ENCODE measurements around the gene RASIP1. TPM values are rescaled to one million over a fixed set of nuclear protein-coding genes. Genes with fewer than 3 reads are reported as not detected.
"Not testable (repeated sequence)": the region's sequence is repeated elsewhere in the genome, so short reads cannot be mapped to it uniquely, and the experiment has no call there.

Gene RASIP1
- total and polyA plus RNA-seq, 2 of the 8 experiments (the other 6 are each of a cell fraction or from before 2014, with no cell fraction given) = 9.3 to 11.4 TPM

DNA sequence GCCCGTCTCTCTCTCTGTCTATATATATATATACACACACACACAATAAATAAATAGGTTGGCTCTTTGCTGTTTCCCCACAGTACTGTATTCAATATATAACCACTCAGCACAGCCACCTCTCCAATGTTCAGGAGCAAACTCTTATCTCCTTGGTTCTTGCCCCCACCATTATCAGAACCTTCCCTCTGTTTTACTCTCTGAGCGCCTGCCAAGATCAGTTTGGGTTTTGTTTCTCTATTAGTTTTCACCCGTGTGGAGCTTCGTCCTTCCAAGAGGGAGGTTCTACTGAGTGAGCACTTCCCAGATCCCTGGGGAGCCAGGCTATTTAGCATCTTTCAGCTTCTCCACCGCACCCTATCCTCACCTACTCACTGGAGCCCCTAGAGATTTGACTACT is 25.4 kb upstream of the RASIP1 start:
- H2BK20ac ChIP-seq (ENCODE audit: low read length); H3K9me3 ChIP-seq (ENCODE audit: insufficient read depth in 2 of 2, low read depth in 1 of 2, low read length in 1 of 2); H3K4me1 ChIP-seq (replicated peaks in 1 of 4; ENCODE audit: control insufficient read depth in 3 of 4, insufficient read depth in 4 of 4, low read length in 3 of 4); H2AK5ac ChIP-seq (ENCODE audit: low read depth, low read length); H3K23ac ChIP-seq (ENCODE audit: insufficient read length); H3K23me2 ChIP-seq (ENCODE audit: low read depth, low read length); H3K14ac ChIP-seq (ENCODE audit: insufficient read length); H3K4me2 ChIP-seq (ENCODE audit: insufficient read depth in 1 of 2, low read depth in 2 of 2, low read length in 2 of 2); H2AFZ ChIP-seq (ENCODE audit: low read length); H3K27ac ChIP-seq (ENCODE audit: low read depth, low read length); H2BK5ac ChIP-seq (ENCODE audit: low read depth, low read length); H3K18ac ChIP-seq (ENCODE audit: extremely low read depth, low read length); H2BK120ac ChIP-seq (replicated peaks; ENCODE audit: low read depth, low read length); H4K8ac ChIP-seq (ENCODE audit: extremely low read depth, insufficient read depth, low read length); H3K27me3 ChIP-seq (replicated peaks in 1 of 4; ENCODE audit: control insufficient read depth in 3 of 4, extremely low read depth in 1 of 4, insufficient read depth in 3 of 4, low read length in 3 of 4); H3K36me3 ChIP-seq (ENCODE audit: control insufficient read depth in 2 of 4, insufficient read depth in 4 of 4, low read length in 3 of 4); H3K9ac ChIP-seq (replicated peaks in 1 of 4; ENCODE audit: extremely low read depth in 1 of 4, low read depth in 3 of 4, low read length in 3 of 4); H2BK12ac ChIP-seq (ENCODE audit: low read depth, low read length); DNase-seq (ENCODE audit: low read depth in 1 of 2, low spot score in 2 of 2); H4K5ac ChIP-seq (ENCODE audit: insufficient read length, low read depth, low read length); FAIRE-seq; H3K79me1 ChIP-seq (ENCODE audit: low read depth, low read length); H3K4me3 ChIP-seq (ENCODE audit: extremely low read depth in 1 of 4, insufficient read depth in 2 of 4, low read depth in 3 of 4, low read length in 4 of 4); H3K79me2 ChIP-seq (ENCODE audit: control insufficient read depth in 1 of 2, insufficient read depth in 2 of 2, low read length in 2 of 2); H3K56ac ChIP-seq (replicated peaks; ENCODE audit: insufficient read length, low read depth, low read length); H4K20me1 ChIP-seq (replicated peaks in 1 of 2; ENCODE audit: control insufficient read depth in 1 of 2, insufficient read depth in 2 of 2, low read length in 2 of 2); H3K4ac ChIP-seq (replicated peaks; ENCODE audit: insufficient read length, low read depth, low read length); H2BK15ac ChIP-seq (ENCODE audit: low read length); H4K91ac ChIP-seq (replicated peaks; ENCODE audit: insufficient read length, low read length): not testable (repeated sequence)
- 63% methylated on average over 5 of the region's 5 CpGs; no CpG with 5 or more reads in 1 of the 2 experiments for WGBS, 2 experiments (ENCODE audit: extremely low coverage in 1 of 2, insufficient coverage in 1 of 2, insufficient read length in 1 of 2, insufficient replicate concordance in 2 of 2, low coverage in 1 of 2, low lambda C conversion rate in 2 of 2, missing lambda C conversion rate in 1 of 2)
- POLR2A ChIA-PET (ENCODE audit: partially characterized antibody) = interaction anchor here (1.0 to 1.9 kb wide), 6 partner anchors 10 to 27 kb away, joined by 3 to 8 read pairs (median 4); partner anchors contain the start of gene IZUMO1
- CTCF ChIA-PET (ENCODE audit: partially characterized antibody) = interaction anchor here (0.9 to 2.6 kb wide), 3 partner anchors 22 to 76 kb away, joined by 3 to 6 read pairs (median 4); no protein-coding TSS in a partner anchor

All from H1 (cell line).